ENCODE data around the gene WNK1.

WNK1 gene

DNA sequence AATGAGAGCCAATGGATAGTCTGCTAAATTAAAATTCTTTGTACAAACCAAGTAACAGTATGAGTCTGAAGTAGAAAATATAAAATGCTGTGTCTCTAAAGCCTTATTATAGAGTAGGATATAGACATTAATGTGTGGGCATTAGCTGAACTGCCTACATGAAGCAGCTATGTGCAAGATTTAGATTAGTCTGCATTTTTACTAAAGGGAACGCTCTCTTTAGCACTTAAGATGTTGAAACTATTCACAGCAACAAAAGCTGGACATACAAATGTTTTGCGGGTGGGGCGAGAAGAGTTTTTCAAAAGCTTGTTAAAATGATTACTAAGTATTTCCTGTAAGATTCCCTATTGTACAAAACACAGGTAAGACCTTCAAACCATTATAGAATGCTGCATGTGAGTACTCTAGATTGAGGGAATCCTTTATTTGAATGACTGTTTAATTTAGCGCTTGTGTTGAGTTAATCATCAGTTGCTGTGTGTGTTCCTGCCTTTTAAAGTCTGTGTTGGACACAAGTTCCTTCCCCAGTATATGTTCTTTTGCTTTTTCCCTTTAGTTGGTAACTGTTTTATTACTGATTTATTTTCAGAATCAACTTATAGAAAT is 110.0 kb downstream of the WNK1 start:
- no peak overlapping the region for H3K4me3 ChIP-seq (replicated peaks; ENCODE audit: low read depth, low read length)
- DNase-seq (ENCODE audit: extremely low read depth, low read depth): no peak
- TF ChIP-seq, protein P1, sequence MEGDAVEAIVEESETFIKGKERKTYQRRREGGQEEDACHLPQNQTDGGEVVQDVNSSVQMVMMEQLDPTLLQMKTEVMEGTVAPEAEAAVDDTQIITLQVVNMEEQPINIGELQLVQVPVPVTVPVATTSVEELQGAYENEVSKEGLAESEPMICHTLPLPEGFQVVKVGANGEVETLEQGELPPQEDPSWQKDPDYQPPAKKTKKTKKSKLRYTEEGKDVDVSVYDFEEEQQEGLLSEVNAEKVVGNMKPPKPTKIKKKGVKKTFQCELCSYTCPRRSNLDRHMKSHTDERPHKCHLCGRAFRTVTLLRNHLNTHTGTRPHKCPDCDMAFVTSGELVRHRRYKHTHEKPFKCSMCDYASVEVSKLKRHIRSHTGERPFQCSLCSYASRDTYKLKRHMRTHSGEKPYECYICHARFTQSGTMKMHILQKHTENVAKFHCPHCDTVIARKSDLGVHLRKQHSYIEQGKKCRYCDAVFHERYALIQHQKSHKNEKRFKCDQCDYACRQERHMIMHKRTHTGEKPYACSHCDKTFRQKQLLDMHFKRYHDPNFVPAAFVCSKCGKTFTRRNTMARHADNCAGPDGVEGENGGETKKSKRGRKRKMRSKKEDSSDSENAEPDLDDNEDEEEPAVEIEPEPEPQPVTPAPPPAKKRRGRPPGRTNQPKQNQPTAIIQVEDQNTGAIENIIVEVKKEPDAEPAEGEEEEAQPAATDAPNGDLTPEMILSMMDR (IDR thresholded peaks at IDR 0.05; ENCODE audit: low read depth, low read length, missing control alignments): no peak

DNA sequence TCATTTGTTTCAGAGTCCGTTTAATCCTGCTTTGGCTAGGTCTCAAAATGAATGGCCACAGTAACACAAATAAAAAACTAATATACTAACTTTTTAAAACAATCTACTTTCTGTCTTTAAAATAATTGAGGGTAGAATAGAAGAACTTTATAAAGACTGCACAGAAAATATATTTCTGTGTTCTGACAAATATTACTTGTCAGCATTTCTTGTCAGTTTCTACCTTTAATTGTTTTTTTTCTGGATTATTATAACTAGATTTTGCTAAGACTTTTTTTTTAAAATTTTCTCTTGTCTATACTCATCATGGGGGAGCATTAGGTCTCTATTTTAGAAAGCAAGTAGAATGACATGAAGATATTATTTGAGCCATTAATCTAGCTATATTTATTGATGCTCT is 110.9 kb downstream of the WNK1 start:
- TF ChIP-seq, protein P1 (IDR thresholded peaks at IDR 0.05; ENCODE audit: low read depth, low read length, missing control alignments): no peak
- no peak overlapping the region for H3K4me3 ChIP-seq (replicated peaks; ENCODE audit: low read depth, low read length)
- DNase-seq (ENCODE audit: extremely low read depth, low read depth): no peak

DNA sequence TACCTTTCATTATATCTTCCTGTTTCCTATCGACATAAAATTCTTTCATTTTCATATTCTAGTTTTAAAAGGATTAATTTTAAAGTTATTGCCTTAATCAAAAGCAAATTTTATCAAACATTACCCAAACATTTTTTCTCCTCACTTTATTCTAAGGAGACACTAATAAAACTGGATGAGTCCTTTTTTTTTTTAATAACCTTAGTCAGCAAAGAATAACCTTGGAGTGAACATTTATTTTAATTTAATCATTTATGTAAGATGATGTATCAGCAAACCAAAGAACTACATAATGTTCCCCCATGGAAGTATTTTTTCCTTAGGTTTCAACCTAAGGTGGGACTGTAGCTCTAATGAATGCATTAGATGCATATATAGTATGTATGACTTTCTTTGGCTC is 113.2 kb downstream of the WNK1 start:
- no peak overlapping the region for H3K4me3 ChIP-seq (replicated peaks; ENCODE audit: low read depth, low read length)
- TF ChIP-seq, protein P1 (IDR thresholded peaks at IDR 0.05; ENCODE audit: low read depth, low read length, missing control alignments): no peak
- DNase-seq (ENCODE audit: extremely low read depth, low read depth): no peak

DNA sequence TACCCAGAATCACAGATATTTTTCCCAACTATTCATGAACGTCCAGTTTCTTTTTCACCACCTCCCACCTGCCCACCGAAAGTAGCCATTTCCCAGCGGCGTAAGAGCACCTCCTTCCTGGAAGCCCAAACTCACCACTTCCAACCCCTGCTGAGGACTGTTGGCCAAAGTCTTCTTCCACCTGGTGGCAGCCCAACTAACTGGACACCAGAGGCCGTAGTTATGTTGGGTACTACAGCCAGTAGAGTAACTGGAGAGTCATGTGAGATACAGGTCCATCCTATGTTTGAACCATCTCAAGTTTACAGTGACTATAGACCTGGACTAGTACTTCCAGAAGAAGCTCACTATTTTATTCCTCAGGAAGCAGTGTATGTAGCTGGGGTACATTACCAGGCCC is 115.5 kb downstream of the WNK1 start:
- TF ChIP-seq, protein P1 (IDR thresholded peaks at IDR 0.05; ENCODE audit: low read depth, low read length, missing control alignments): no peak
- no peak overlapping the region for H3K4me3 ChIP-seq (replicated peaks; ENCODE audit: low read depth, low read length)
- no peak for DNase-seq (ENCODE audit: extremely low read depth, low read depth)

DNA sequence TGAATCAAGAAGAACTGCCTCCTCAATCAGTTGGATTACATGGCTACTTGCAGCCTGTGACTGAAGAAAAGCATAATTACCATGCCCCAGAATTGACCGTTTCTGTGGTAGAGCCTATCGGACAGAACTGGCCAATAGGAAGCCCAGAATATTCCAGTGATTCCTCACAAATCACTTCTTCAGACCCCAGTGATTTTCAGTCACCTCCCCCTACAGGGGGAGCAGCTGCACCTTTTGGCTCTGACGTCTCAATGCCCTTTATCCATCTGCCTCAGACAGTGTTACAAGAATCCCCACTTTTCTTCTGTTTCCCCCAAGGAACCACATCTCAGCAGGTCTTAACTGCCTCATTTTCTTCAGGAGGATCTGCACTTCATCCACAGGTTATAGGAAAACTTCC is 116.3 kb downstream of the WNK1 start:
- H3K4me3 ChIP-seq (replicated peaks; ENCODE audit: low read depth, low read length): no peak overlapping the region
- no peak for DNase-seq (ENCODE audit: extremely low read depth, low read depth)
- TF ChIP-seq, protein P1 (IDR thresholded peaks at IDR 0.05; ENCODE audit: low read depth, low read length, missing control alignments): no peak

DNA sequence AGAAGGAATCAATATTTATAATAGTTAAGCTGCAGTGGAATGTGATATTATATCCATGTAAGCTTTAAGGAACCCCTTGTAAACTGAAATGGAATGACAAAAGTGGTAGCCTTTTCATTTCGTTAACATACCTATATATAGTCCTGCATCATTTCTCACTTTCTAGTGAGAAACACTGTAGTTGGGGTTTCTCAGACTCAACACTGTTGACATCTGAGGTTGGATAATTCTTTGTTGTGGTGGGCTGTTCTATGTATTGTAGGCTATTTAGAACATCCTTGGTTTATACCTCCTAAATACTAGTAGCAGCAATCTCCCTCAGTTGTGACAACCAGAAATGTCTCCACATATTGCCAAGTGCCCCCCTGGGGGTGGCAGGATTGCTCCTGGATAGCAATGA is 118.0 kb downstream of the WNK1 start:
- TF ChIP-seq, protein P1 (IDR thresholded peaks at IDR 0.05; ENCODE audit: low read depth, low read length, missing control alignments): no peak
- no peak overlapping the region for H3K4me3 ChIP-seq (replicated peaks; ENCODE audit: low read depth, low read length)
- no peak for DNase-seq (ENCODE audit: extremely low read depth, low read depth)

DNA sequence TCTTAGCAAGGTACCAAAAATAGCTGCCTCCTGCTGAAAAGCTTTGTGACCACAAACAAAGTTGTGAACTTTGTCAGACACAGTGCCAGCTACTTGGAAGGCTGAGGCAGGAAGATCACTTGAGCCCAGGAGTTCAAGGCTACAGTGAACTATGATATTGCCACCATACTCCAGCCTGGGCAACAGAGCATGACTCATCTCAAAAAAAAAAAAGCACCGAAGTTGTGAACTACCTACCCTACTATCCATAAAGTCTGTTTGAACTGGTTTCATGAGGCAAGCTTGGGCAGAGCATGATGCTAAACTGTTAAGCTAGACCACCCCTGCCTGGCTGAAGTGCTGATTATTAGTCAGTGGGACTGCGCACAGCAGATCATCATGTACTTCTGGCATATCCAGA is 121.6 kb downstream of the WNK1 start:
- no peak for DNase-seq (ENCODE audit: extremely low read depth, low read depth)
- TF ChIP-seq, protein P1 (IDR thresholded peaks at IDR 0.05; ENCODE audit: low read depth, low read length, missing control alignments): no peak
- no peak overlapping the region for H3K4me3 ChIP-seq (replicated peaks; ENCODE audit: low read depth, low read length)
